Neural cell (in vitro differentiated cells): ENCODE data around the gene SFMBT2. TPM values are rescaled to one million over a fixed set of nuclear protein-coding genes. Genes with fewer than 3 reads are reported as not detected.
"Not testable (repeated sequence)": the region's sequence is repeated elsewhere in the genome, so short reads cannot be mapped to it uniquely, and the experiment has no call there.

Experiments used
- H2AFZ ChIP-seq: fragments of 200-600, 300-800 bp; sonication (generic), shearing (Covaris generic); 2 replicates; pipeline ENCODE4 v1.6.0; 2014; ENCODE audit warnings: low read depth, mild to moderate bottlenecking, antibody characterized with exemption, low read length, moderate library complexity
- H3F3A ChIP-seq: fragments of 200-600 bp; shearing (Covaris generic); 2 replicates; pipeline ENCODE4 v1.6.1; 2016; ENCODE audit warnings: mild to moderate bottlenecking, moderate library complexity, mixed read lengths, antibody characterized with exemption, low read length; ENCODE audit not compliant: insufficient read depth, poor library complexity, severe bottlenecking
- H3K27ac ChIP-seq: fragments of 200-600, 300-800 bp; sonication (generic), shearing (Covaris generic); 2 replicates; pipeline ENCODE4 v1.5.1; 2014; ENCODE audit warnings: mild to moderate bottlenecking, low read length, moderate library complexity
- H3K27me3 ChIP-seq: fragments of 300-800, 200-600 bp; sonication (generic), shearing (Covaris generic); 2 replicates; pipeline ENCODE4 v1.6.0; 2014; ENCODE audit warnings: mild to moderate bottlenecking, low read depth, low read length, moderate library complexity; ENCODE audit not compliant: insufficient read depth
- H3K36me3 ChIP-seq: fragments of 300-800, 200-600 bp; sonication (generic), shearing (Covaris generic); 2 replicates; pipeline ENCODE4 v1.5.1; 2014; ENCODE audit warnings: mild to moderate bottlenecking, antibody characterized with exemption, low read length, moderate library complexity; ENCODE audit not compliant: insufficient read depth
- H3K4me2 ChIP-seq: fragments of 300-800, 200-600 bp; sonication (generic), shearing (Covaris generic); 2 replicates; pipeline ENCODE4 v1.6.0; 2014; ENCODE audit warnings: mild to moderate bottlenecking, low read length
- H3K4me3 ChIP-seq: fragments of 300-800, 200-600 bp; sonication (generic), shearing (Covaris generic); 2 replicates; pipeline ENCODE4 v1.5.1; 2014; ENCODE audit warnings: mild to moderate bottlenecking, low read length, moderate library complexity
- H3K79me2 ChIP-seq: fragments of 200-600 bp; shearing (Covaris generic); replicated peaks from 2 replicates; pipeline ENCODE4 v1.6.0; 2014; ENCODE audit warnings: mild to moderate bottlenecking, low read length, moderate library complexity; ENCODE audit not compliant: insufficient read depth
- H3K9ac ChIP-seq: fragments of 300-800, 200-600 bp; sonication (generic), shearing (Covaris generic); 2 replicates; pipeline ENCODE4 v1.6.1; 2016; ENCODE audit warnings: mild to moderate bottlenecking, low read length, mixed read lengths
- H3K9me2 ChIP-seq: fragments of 200-600 bp; shearing (Covaris generic); 2 replicates; pipeline ENCODE4 v1.6.1; 2016; ENCODE audit warnings: mild to moderate bottlenecking, low read length, mixed read lengths; ENCODE audit not compliant: insufficient read depth
- H3K9me3 ChIP-seq: fragments of 200-600, 300-800 bp; sonication (generic), shearing (Covaris generic); 2 replicates; pipeline ENCODE4 v1.6.1; 2016; ENCODE audit warnings: mild to moderate bottlenecking, mixed run types, low read length, moderate library complexity, mixed read lengths
- H4K20me1 ChIP-seq: fragments of 200-600 bp; shearing (Covaris generic); 2 replicates; pipeline ENCODE4 v1.6.1; 2016; ENCODE audit warnings: mild to moderate bottlenecking, mixed run types; ENCODE audit not compliant: insufficient read depth
- CTCF ChIP-seq: fragments of 450-650 bp; IDR thresholded peaks from 2 replicates; pipeline ENCODE4 v1.5.1; 2014; ENCODE audit warnings: antibody characterized with exemption, mild to moderate bottlenecking, moderate library complexity; ENCODE audit not compliant: poor library complexity, severe bottlenecking
- EP300 ChIP-seq: fragments of 450-650 bp; conservative IDR thresholded peaks from 2 replicates; pipeline ENCODE4 v1.6.1; 2014; ENCODE audit warnings: antibody characterized with exemption, mild to moderate bottlenecking, moderate library complexity; ENCODE audit not compliant: poor library complexity, severe bottlenecking
- EZH2 ChIP-seq: fragments of 200-600, 300-800 bp; shearing (Covaris generic), sonication (generic); IDR thresholded peaks from 2 replicates; pipeline ENCODE4 v1.6.1; 2014; ENCODE audit warnings: antibody characterized with exemption, low read length, borderline replicate concordance, mild to moderate bottlenecking; ENCODE audit not compliant: insufficient read depth, poor library complexity, severe bottlenecking
- MXI1 ChIP-seq: fragments of 450-650 bp; conservative IDR thresholded peaks from 2 replicates; pipeline ENCODE4 v1.6.1; 2014; ENCODE audit warnings: antibody characterized with exemption, mild to moderate bottlenecking; ENCODE audit not compliant: poor library complexity, severe bottlenecking
- POLR2AphosphoS5 ChIP-seq: IDR thresholded peaks from 2 replicates; pipeline ENCODE4 v1.6.1; 2012
- RAD21 ChIP-seq: fragments of 450-650 bp; conservative IDR thresholded peaks from 2 replicates; pipeline ENCODE4 v1.6.1; 2014; ENCODE audit warnings: antibody characterized with exemption, mild to moderate bottlenecking, moderate library complexity
- REST ChIP-seq: IDR thresholded peaks from 2 replicates; pipeline ENCODE4 v1.6.1; 2012; ENCODE audit warnings: borderline replicate concordance
- SMC3 ChIP-seq: fragments of 450-650 bp; conservative IDR thresholded peaks from 2 replicates; pipeline ENCODE4 v1.6.1; 2014; ENCODE audit warnings: antibody characterized with exemption, mild to moderate bottlenecking, moderate library complexity; ENCODE audit not compliant: poor library complexity
- TAF1 ChIP-seq: IDR thresholded peaks from 2 replicates; pipeline ENCODE4 v1.6.1; 2012; ENCODE audit warnings: low read depth
- polyA plus RNA-seq: library from polyadenylated mRNA; depleted of rRNA; stranded (reverse); fragments of >200 nt; gene quantifications from 2 replicates; pipeline ENCODE4 v1.2.3, GENCODE V29; 2014

Gene SFMBT2
- polyA plus RNA-seq, 1 donor from 2014 or later: 1.3 TPM

DNA sequence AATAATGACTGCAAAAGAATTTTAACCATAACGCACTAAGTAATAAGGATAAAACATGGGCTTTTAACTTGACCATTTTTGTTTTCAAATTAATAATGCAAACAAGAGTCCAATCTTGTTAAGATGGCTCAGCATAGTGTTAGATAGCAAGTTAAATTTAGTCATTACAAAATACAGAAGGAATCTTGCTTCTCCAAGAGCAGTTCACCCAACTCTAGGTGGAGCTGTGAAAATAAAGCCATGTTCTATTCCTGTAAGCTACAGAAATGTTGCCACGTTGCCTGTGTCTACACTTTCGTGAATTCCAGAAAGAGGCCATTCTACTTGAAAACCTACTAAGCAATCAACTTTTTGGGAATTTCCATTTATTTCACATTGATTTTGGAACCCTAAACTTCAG, 191.9 kb downstream of the SFMBT2 start:
- Histone ChIP-seq H3K36me3 (no peaks in the 10 kb centered on the region), H3K9me3 (peaks cover 4% of the 10 kb centered on the region), H3K9me2 (no peaks in the 10 kb centered on the region), H3K79me2 (no peaks in the 10 kb centered on the region), H3K9ac (no peak overlapping the region), H3K4me3 (no peak overlapping the region), H3F3A (no peaks in the 10 kb centered on the region), H2AFZ (no peak overlapping the region), H4K20me1 (no peaks in the 10 kb centered on the region), H3K4me2 (no peak overlapping the region), H3K27me3 (no peaks in the 10 kb centered on the region), H3K27ac (no peak overlapping the region)
- TF ChIP-seq MXI1 (no peak), EZH2 (no peak), RAD21 (no peak), REST (no peak), EP300 (no peak), SMC3 (no peak), TAF1 (no peak), POLR2AphosphoS5 (no peak), CTCF (no peak)

- H3K36me3 ChIP-seq, H2AFZ ChIP-seq, H3K9ac ChIP-seq, H3K4me3 ChIP-seq, H4K20me1 ChIP-seq, H3K27ac ChIP-seq, H3F3A ChIP-seq, H3K9me3 ChIP-seq, H3K4me2 ChIP-seq, H3K9me2 ChIP-seq, H3K27me3 ChIP-seq, H3K79me2 ChIP-seq: not testable (repeated sequence)
Measured at GRCh38 chr10:7212696-7213095, 198.1 kb downstream of the SFMBT2 start.
